ENCODE measurements around the gene CENPV.

DNA sequence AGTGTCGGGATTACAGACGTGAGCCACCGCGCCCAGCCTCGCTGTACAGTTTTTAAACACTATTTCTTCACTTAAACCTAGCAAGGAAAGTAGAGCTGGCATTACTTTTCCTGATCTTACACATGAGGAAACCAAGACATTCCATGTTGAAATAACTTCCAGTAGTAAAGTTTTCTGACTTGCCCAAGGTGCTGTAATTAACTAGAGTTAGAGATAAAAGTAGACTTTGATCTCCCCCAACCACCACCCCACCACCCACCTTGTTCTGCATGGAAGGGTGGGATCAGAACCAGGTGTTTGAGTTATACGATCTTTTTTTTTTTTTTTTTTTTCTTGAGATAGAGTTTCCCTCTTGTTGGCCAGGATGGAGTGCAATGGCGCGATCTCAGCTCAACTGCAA lies 47.1 kb downstream of the CENPV start:
- TF ChIP-seq POLR2AphosphoS5 (IDR thresholded peaks at IDR 0.05; ENCODE audit: low read depth, low read length) (no peak), TCF7L2 (IDR thresholded peaks at IDR 0.05; ENCODE audit: low read depth, low read length) (no peak), SIN3A (IDR thresholded peaks at IDR 0.05; ENCODE audit: borderline replicate concordance, insufficient read depth, low read depth, low read length) (no peak)
- TF ChIP-seq, protein P1, sequence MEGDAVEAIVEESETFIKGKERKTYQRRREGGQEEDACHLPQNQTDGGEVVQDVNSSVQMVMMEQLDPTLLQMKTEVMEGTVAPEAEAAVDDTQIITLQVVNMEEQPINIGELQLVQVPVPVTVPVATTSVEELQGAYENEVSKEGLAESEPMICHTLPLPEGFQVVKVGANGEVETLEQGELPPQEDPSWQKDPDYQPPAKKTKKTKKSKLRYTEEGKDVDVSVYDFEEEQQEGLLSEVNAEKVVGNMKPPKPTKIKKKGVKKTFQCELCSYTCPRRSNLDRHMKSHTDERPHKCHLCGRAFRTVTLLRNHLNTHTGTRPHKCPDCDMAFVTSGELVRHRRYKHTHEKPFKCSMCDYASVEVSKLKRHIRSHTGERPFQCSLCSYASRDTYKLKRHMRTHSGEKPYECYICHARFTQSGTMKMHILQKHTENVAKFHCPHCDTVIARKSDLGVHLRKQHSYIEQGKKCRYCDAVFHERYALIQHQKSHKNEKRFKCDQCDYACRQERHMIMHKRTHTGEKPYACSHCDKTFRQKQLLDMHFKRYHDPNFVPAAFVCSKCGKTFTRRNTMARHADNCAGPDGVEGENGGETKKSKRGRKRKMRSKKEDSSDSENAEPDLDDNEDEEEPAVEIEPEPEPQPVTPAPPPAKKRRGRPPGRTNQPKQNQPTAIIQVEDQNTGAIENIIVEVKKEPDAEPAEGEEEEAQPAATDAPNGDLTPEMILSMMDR (IDR thresholded peaks at IDR 0.05), result no peak
- TF ChIP-seq, protein P2, sequence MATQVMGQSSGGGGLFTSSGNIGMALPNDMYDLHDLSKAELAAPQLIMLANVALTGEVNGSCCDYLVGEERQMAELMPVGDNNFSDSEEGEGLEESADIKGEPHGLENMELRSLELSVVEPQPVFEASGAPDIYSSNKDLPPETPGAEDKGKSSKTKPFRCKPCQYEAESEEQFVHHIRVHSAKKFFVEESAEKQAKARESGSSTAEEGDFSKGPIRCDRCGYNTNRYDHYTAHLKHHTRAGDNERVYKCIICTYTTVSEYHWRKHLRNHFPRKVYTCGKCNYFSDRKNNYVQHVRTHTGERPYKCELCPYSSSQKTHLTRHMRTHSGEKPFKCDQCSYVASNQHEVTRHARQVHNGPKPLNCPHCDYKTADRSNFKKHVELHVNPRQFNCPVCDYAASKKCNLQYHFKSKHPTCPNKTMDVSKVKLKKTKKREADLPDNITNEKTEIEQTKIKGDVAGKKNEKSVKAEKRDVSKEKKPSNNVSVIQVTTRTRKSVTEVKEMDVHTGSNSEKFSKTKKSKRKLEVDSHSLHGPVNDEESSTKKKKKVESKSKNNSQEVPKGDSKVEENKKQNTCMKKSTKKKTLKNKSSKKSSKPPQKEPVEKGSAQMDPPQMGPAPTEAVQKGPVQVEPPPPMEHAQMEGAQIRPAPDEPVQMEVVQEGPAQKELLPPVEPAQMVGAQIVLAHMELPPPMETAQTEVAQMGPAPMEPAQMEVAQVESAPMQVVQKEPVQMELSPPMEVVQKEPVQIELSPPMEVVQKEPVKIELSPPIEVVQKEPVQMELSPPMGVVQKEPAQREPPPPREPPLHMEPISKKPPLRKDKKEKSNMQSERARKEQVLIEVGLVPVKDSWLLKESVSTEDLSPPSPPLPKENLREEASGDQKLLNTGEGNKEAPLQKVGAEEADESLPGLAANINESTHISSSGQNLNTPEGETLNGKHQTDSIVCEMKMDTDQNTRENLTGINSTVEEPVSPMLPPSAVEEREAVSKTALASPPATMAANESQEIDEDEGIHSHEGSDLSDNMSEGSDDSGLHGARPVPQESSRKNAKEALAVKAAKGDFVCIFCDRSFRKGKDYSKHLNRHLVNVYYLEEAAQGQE (IDR thresholded peaks at IDR 0.05; ENCODE audit: insufficient read depth in 1 of 2, low read depth in 2 of 2, low read length in 1 of 2), result no peak

Measured in Panc1 (cell line).